HepG2 (cell line): ENCODE results near the gene SOX9. TPM values are rescaled to one million over a fixed set of nuclear protein-coding genes. Genes with fewer than 3 reads are reported as not detected.
A peak's percentile ranks its signal among the peaks of the same experiment; 100 is the strongest.

Source experiments
- FOXO4 ChIP-seq: sonication (generic); formaldehyde crosslinking; conservative IDR thresholded peaks from 2 replicates; pipeline ENCODE4 v1.8.1; 2023; ENCODE audit warnings: missing genetic modification reagents
- HMGA1 ChIP-seq: sonication (generic); formaldehyde crosslinking; conservative IDR thresholded peaks from 2 replicates; pipeline ENCODE4 v1.4.0; 2020; ENCODE audit warnings: missing genetic modification reagents
- HMGXB3 ChIP-seq: sonication (generic); formaldehyde crosslinking; IDR thresholded peaks from 2 replicates; pipeline ENCODE4 v1.4.0; 2020; ENCODE audit warnings: missing genetic modification reagents, borderline replicate concordance
- KAT8 ChIP-seq: IDR thresholded peaks from 2 replicates; pipeline ENCODE4 v1.6.1; 2016; ENCODE audit warnings: missing genetic modification reagents, missing compliant biosample characterization
- MYNN ChIP-seq: sonication (generic); formaldehyde crosslinking; IDR thresholded peaks from 2 replicates; pipeline ENCODE4 v1.4.0; 2020; ENCODE audit warnings: mild to moderate bottlenecking, low read depth, missing genetic modification reagents
- NCOA2 ChIP-seq: sonication (generic); formaldehyde crosslinking; IDR thresholded peaks from 2 replicates; pipeline ENCODE4 v1.8.0; 2022; ENCODE audit warnings: inconsistent platforms
- NPAS2 ChIP-seq: sonication (generic); formaldehyde crosslinking; IDR thresholded peaks from 2 replicates; pipeline ENCODE4 v1.8.0; 2022; ENCODE audit warnings: mild to moderate bottlenecking, missing genetic modification reagents, borderline replicate concordance
- PATZ1 ChIP-seq: sonication (generic); formaldehyde crosslinking; IDR thresholded peaks from 2 replicates; pipeline ENCODE4 v1.4.0; 2020; ENCODE audit warnings: missing genetic modification reagents
- PLSCR1 ChIP-seq: sonication (generic); formaldehyde crosslinking; IDR thresholded peaks from 2 replicates; pipeline ENCODE4 v1.5.0; 2020; ENCODE audit warnings: missing genetic modification reagents, mild to moderate bottlenecking, borderline replicate concordance
- POLR2AphosphoS2 ChIP-seq: IDR thresholded peaks from 2 replicates; pipeline ENCODE4 v1.6.1; 2011; ENCODE audit warnings: low read depth, low read length, improper control_type of control experiment
- STAT5B ChIP-seq: sonication (generic); formaldehyde crosslinking; IDR thresholded peaks from 2 replicates; pipeline ENCODE4 v1.4.0; 2020; ENCODE audit warnings: missing genetic modification reagents
- U2AF1 ChIP-seq: fragments of 200-400 bp; formaldehyde crosslinking; optimal IDR thresholded peaks from 2 replicates; pipeline ENCODE3; 2017; ENCODE audit warnings: mild to moderate bottlenecking, low read depth, low read length
- ZBTB42 ChIP-seq: sonication (generic); formaldehyde crosslinking; IDR thresholded peaks from 2 replicates; pipeline ENCODE4 v1.5.0; 2020; ENCODE audit warnings: mild to moderate bottlenecking, missing genetic modification reagents
- ZFP41 ChIP-seq: sonication (generic); formaldehyde crosslinking; IDR thresholded peaks from 2 replicates; pipeline ENCODE4 v1.4.0; 2020; ENCODE audit warnings: mild to moderate bottlenecking, missing genetic modification reagents, borderline replicate concordance
- ZNF136 ChIP-seq: sonication (generic); formaldehyde crosslinking; IDR thresholded peaks from 2 replicates; pipeline ENCODE4 v1.8.1; 2022; ENCODE audit warnings: low read depth, mild to moderate bottlenecking, moderate library complexity, missing genetic modification reagents
- ZNF503 ChIP-seq: sonication (generic); formaldehyde crosslinking; IDR thresholded peaks from 2 replicates; pipeline ENCODE4 v1.4.0; 2020; ENCODE audit warnings: missing genetic modification reagents
- ZNF652 ChIP-seq: IDR thresholded peaks from 2 replicates; pipeline ENCODE4 v1.6.1; 2016; ENCODE audit warnings: low read depth, borderline replicate concordance
- ZNF724P ChIP-seq: sonication (generic); formaldehyde crosslinking; IDR thresholded peaks from 2 replicates; pipeline ENCODE4 v1.8.0; 2022; ENCODE audit warnings: missing genetic modification reagents, borderline replicate concordance
- ZNF780A ChIP-seq: sonication (generic); formaldehyde crosslinking; IDR thresholded peaks from 2 replicates; pipeline ENCODE4 v1.8.0; 2022; ENCODE audit warnings: mild to moderate bottlenecking, missing genetic modification reagents, moderate library complexity
- polyA plus RNA-seq, 8 experiments: library from polyadenylated mRNA; depleted of rRNA in 3 of 8; stranded (reverse) in 7 of 8; unstranded in 1 of 8; fragments of >200 nt; fragmentation: Illumina TruSeq in 4 of 8; extraction: Trizol in 4 of 8; gene quantifications; 2 replicates each; pipeline versions ENCODE4 v1.2.1 to v1.2.3, GENCODE V29; 2011 to 2016; ENCODE audit warnings: low read depth in 4 of 8, missing spikeins in 1 of 8, mixed read lengths in 1 of 8; ENCODE audit not compliant: insufficient read depth in 1 of 8
- total RNA-seq, 5 experiments: library from RNA; depleted of rRNA; stranded (reverse); fragments of >200 nt; fragmentation: Illumina TruSeq; extraction: Trizol; gene quantifications; 2 replicates each; pipeline ENCODE4 v1.2.3, GENCODE V29; 2016; ENCODE audit warnings: low read depth in 1 of 5

Gene SOX9
- total and polyA plus RNA-seq, 2 of the 13 experiments (the other 11 are each of a cell fraction or from before 2014, with no cell fraction given), result 16.1 to 27.6 TPM

GRCh38 chr17:72119873-72120641, 763 bp upstream of the SOX9 start (continued):
- no peak; the same call in none of the 2 replicates for TF ChIP-seq PATZ1 (CRISPR knock-in tag)
- peak; percentile 95 for TF ChIP-seq U2AF1
- TF ChIP-seq ZNF652 (CRISPR knock-in tag), result no peak
- no peak for TF ChIP-seq POLR2AphosphoS2
- TF ChIP-seq HMGA1 (CRISPR knock-in tag), result no peak
- TF ChIP-seq MYNN (CRISPR knock-in tag), result peak; percentile 30; the same call in 1 of the 2 replicates
- no peak for TF ChIP-seq NPAS2
- no peak for TF ChIP-seq PLSCR1
- no peak for TF ChIP-seq ZNF724P (CRISPR knock-in tag)
- TF ChIP-seq ZFP41 (CRISPR knock-in tag), result no peak
- 0 out of 2 replicates have a peak, but pooled peaks have one; percentile 54 for TF ChIP-seq KAT8
- TF ChIP-seq STAT5B (CRISPR knock-in tag), result no peak
- no peak for TF ChIP-seq HMGXB3 (CRISPR knock-in tag)
- no peak for TF ChIP-seq ZNF503 (CRISPR knock-in tag)
- no peak for TF ChIP-seq FOXO4
- peak; percentile 55; the same call in 1 of the 2 replicates for TF ChIP-seq ZNF136
- no peak for TF ChIP-seq ZBTB42
- TF ChIP-seq NCOA2 (CRISPR knock-in tag), result no peak
- TF ChIP-seq ZNF780A (CRISPR knock-in tag), result no peak
